Endothelial cell of umbilical vein (primary cell): ENCODE results near the gene ALOX5AP.

ENCODE experiments used
- CTCF ChIP-seq, 2 donors: IDR thresholded peaks; 1 replicate in 1 of 2; 2 replicates in 1 of 2; pipeline ENCODE4 v1.5.1; 2011; ENCODE audit warnings: low read length in 2 of 2, mild to moderate bottlenecking in 2 of 2, moderate library complexity in 2 of 2, control low read depth in 1 of 2, inconsistent platforms in 1 of 2, low read depth in 1 of 2; ENCODE audit not compliant: insufficient read depth in 1 of 2; ENCODE audit errors: extremely low read depth in 1 of 2
- EZH2 ChIP-seq: IDR thresholded peaks from 2 replicates; pipeline ENCODE4 v1.6.1; 2012; ENCODE audit warnings: borderline replicate concordance, low read depth, mild to moderate bottlenecking, moderate library complexity, low read length, inconsistent platforms; ENCODE audit not compliant: severe bottlenecking
- MAX ChIP-seq: IDR thresholded peaks from 2 replicates; pipeline ENCODE4 v1.6.1; 2011; ENCODE audit not compliant: insufficient read depth, insufficient read length
- MYC ChIP-seq: IDR thresholded peaks from one replicate; pipeline ENCODE4 v1.6.1; 2011; ENCODE audit warnings: mild to moderate bottlenecking, low read depth, low read length
- POLR2A ChIP-seq: IDR thresholded peaks from 2 replicates; pipeline ENCODE4 v1.6.1; 2012; ENCODE audit warnings: low read depth, mild to moderate bottlenecking, control low read depth, low read length

- TF ChIP-seq CTCF (IDR thresholded peaks at IDR 0.05; ENCODE audit: extremely low read depth in 1 of 2, insufficient read depth in 1 of 2, low read depth in 1 of 2, low read length in 2 of 2), result no peak
- TF ChIP-seq POLR2A, result no peak
- TF ChIP-seq MYC, result no peak
- TF ChIP-seq EZH2, result no peak
- TF ChIP-seq MAX, result no peak
These were observed 22.5 kb upstream of the ALOX5AP start for GRCh38 chr13:30712536-30713532.
